ENCODE measurements around the gene MBD5.

MBD5 gene

DNA sequence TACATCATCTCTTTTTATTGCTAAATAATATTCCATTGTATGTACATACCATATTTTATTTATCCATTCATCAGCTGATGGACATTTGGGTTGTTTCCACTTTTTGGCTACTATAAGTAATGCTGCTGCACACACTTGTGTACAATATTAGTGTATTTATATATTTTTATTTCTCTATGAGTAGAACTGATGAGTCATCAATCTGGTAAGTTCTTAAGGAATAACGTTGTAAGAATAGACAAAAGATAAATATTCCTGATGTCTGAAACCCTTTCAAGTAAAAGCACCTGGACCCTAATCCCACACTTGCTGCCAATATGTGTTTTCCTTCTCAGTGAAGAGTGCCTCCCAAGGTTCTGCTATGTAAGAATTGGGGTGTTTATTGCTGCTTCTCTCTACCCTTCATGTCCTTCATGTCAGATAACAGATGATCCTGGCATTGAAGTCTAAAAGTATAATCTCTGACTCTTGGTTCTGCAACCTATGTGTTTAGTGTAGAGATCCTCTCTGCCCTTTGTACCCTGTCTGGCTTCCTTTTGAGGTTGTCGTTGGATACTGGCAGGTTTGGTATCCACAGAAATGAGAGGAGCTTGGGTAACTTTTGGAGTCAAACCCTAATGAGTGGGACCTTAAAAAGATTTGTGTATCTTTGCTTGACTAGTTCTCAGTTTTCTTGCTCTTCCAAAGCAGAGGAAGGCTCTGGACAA lies 330.7 kb downstream of the MBD5 start:
- H3K4me1 ChIP-seq (ENCODE audit: control insufficient read depth, insufficient read depth, low read length) = no peaks in the 10 kb centered on the region
- H3K36me3 ChIP-seq (ENCODE audit: control insufficient read depth in 2 of 2, insufficient read depth in 2 of 2, low read length in 2 of 2) = no peaks in the 10 kb centered on the region
- H3K27me3 ChIP-seq (ENCODE audit: control insufficient read depth in 1 of 2, insufficient read depth in 2 of 2, low read length in 2 of 2) = no peaks in the 10 kb centered on the region

DNA sequence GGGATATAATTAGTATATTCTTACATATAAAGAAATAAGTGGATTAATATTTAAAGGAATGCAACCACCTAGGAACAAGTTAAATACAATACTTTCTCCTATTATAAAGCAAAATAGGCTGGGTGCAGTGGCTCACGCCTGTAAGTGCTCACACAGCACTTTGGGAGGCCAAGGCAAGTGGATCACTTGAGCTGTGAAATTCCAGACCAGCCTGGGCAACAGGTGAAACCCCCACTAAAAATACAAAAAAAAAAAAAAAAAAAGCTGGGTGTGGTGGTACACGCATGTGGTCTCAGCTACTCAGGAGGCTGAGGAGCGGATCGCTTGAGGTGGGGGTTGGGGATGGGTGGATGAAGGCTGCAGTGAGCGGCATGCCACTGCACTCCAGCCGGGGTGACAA lies 337.5 kb downstream of the MBD5 start:
- Histone ChIP-seq H3K4me1 (ENCODE audit: control insufficient read depth, insufficient read depth, low read length) (no peaks in the 10 kb centered on the region), H3K9me3 (ENCODE audit: control insufficient read depth in 2 of 2, low read length in 2 of 2) (no peaks in the 10 kb centered on the region), H3K9ac (ENCODE audit: low read length in 2 of 2) (no peak overlapping the region), H3K27ac (ENCODE audit: low read length) (no peak overlapping the region), H3K27me3 (ENCODE audit: control insufficient read depth in 1 of 2, insufficient read depth in 2 of 2, low read length in 2 of 2) (no peaks in the 10 kb centered on the region), H3K4me3 (ENCODE audit: low read length in 2 of 2) (no peak overlapping the region), H3K36me3 (ENCODE audit: control insufficient read depth in 2 of 2, insufficient read depth in 2 of 2, low read length in 2 of 2) (no peaks in the 10 kb centered on the region)

More for the DNA sequence above, 330.7 kb downstream of the MBD5 start:
- no peaks in the 10 kb centered on the region for H3K9me3 ChIP-seq (ENCODE audit: control insufficient read depth in 2 of 2, low read length in 2 of 2)
- H3K4me3 ChIP-seq (ENCODE audit: low read length in 2 of 2) = no peak overlapping the region
- H3K9ac ChIP-seq (ENCODE audit: low read length in 2 of 2) = no peak overlapping the region
- no peak overlapping the region for H3K27ac ChIP-seq (ENCODE audit: low read length)

DNA sequence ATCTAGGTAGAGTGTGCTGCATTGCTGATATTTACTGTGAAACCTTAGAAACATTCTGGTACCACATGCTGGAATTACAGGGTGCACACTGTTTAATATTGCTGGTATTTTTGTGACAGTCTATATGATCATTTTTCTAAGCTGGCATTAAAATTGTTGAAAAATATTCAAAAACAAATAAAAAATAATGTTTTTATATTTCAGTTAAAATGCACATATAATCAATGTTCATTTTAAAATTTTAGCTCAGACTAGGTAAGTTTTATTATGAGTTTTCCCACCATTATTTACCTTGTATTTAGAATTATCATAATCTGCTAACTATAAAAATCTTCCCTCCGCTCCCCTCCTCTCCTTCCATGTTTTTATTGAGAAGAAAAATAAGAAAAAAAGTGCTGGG lies 339.8 kb downstream of the MBD5 start:
- H3K36me3 ChIP-seq (ENCODE audit: control insufficient read depth in 2 of 2, insufficient read depth in 2 of 2, low read length in 2 of 2) = no peaks in the 10 kb centered on the region
- no peak overlapping the region for H3K4me3 ChIP-seq (ENCODE audit: low read length in 2 of 2)
- H3K9ac ChIP-seq (ENCODE audit: low read length in 2 of 2) = no peak overlapping the region
- H3K27ac ChIP-seq (ENCODE audit: low read length) = no peak overlapping the region
- H3K4me1 ChIP-seq (ENCODE audit: control insufficient read depth, insufficient read depth, low read length) = no peaks in the 10 kb centered on the region
- H3K27me3 ChIP-seq (ENCODE audit: control insufficient read depth in 1 of 2, insufficient read depth in 2 of 2, low read length in 2 of 2) = no peaks in the 10 kb centered on the region
- no peaks in the 10 kb centered on the region for H3K9me3 ChIP-seq (ENCODE audit: control insufficient read depth in 2 of 2, low read length in 2 of 2)

DNA sequence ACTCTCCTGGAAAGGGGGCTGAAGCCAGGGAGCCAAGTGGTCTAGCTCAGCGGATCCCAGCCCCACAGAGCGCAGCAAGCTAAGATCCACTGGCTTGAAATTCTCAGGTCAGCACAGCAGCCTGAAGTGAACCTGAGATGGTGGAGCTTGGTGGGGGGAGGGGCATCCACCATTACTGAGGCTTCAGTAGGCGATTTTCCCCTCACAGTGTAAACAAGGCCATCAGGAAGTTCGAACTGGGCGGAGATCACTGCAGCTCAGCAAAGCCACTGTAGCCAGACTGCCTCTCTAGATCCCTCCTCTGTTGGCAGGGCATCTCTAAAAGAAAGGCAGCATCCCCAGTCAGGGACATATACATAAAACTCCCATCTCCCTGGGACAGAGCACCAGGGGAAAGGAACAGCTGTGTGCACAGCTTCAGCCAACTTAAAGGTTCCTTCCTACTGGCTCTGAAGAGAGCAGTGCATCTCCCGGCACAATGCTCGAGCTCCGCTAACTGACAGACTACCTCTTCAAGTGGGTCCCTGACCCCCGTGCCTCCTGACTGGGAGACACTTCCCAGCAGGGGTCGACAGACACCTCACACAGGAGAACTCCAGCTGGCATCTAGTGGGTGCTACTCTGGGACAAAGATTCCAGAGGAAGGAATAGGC lies 341.4 kb downstream of the MBD5 start:
- Histone ChIP-seq H3K4me1 (ENCODE audit: control insufficient read depth, insufficient read depth, low read length) (no peaks in the 10 kb centered on the region), H3K27me3 (ENCODE audit: control insufficient read depth in 1 of 2, insufficient read depth in 2 of 2, low read length in 2 of 2) (no peaks in the 10 kb centered on the region), H3K9me3 (ENCODE audit: control insufficient read depth in 2 of 2, low read length in 2 of 2) (no peaks in the 10 kb centered on the region), H3K4me3 (ENCODE audit: low read length in 2 of 2) (no peak overlapping the region), H3K27ac (ENCODE audit: low read length) (no peak overlapping the region), H3K36me3 (ENCODE audit: control insufficient read depth in 2 of 2, insufficient read depth in 2 of 2, low read length in 2 of 2) (no peaks in the 10 kb centered on the region), H3K9ac (ENCODE audit: low read length in 2 of 2) (no peak overlapping the region)

DNA sequence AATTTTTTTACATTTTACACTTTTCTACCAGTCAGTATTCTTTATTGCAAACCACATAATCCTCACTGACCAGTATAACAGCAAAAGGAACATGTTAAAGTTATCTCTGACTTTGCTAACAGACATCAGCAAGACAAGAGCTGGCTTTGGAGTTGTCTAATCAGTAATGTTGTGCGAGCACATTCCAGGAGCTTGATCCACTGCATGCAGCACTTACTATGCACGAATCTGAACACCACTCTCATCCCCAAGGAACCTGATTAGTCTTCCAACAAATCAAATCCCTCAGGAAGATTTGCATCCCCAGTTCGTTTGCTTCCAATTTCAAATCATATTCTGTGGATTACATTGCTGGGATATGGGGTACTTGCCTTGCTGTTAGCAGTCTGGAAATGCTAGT lies 354.3 kb downstream of the MBD5 start:
- Histone ChIP-seq H3K27me3 (ENCODE audit: control insufficient read depth in 1 of 2, insufficient read depth in 2 of 2, low read length in 2 of 2) (no peaks in the 10 kb centered on the region), H3K27ac (ENCODE audit: low read length) (no peak overlapping the region), H3K9ac (ENCODE audit: low read length in 2 of 2) (no peak overlapping the region), H3K9me3 (ENCODE audit: control insufficient read depth in 2 of 2, low read length in 2 of 2) (no peaks in the 10 kb centered on the region), H3K36me3 (ENCODE audit: control insufficient read depth in 2 of 2, insufficient read depth in 2 of 2, low read length in 2 of 2) (no peaks in the 10 kb centered on the region), H3K4me3 (ENCODE audit: low read length in 2 of 2) (no peak overlapping the region), H3K4me1 (ENCODE audit: control insufficient read depth, insufficient read depth, low read length) (no peaks in the 10 kb centered on the region)

DNA sequence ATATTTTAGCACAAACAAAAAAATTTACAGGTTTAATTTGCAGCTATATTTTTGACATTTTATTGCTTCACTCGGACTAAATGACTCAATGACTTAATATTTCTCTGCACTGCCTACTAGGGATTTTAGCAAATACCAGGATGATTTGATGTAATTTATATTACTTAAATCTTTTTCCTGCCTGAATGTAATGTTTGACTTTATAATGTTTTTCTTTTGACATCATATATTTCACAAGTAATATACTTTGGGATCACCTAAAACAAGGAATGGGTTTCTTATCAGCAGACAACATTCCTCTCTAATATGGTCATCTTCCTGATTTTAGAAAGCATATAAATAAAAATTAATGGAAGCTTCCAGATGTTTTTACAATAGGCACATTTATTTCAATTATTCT lies 370.4 kb downstream of the MBD5 start:
- Histone ChIP-seq H3K4me3 (ENCODE audit: low read length in 2 of 2) (no peak overlapping the region), H3K9me3 (ENCODE audit: control insufficient read depth in 2 of 2, low read length in 2 of 2) (no peaks in the 10 kb centered on the region), H3K27ac (ENCODE audit: low read length) (no peak overlapping the region), H3K9ac (ENCODE audit: low read length in 2 of 2) (no peak overlapping the region), H3K4me1 (ENCODE audit: control insufficient read depth, insufficient read depth, low read length) (no peaks in the 10 kb centered on the region), H3K27me3 (ENCODE audit: control insufficient read depth in 1 of 2, insufficient read depth in 2 of 2, low read length in 2 of 2) (no peaks in the 10 kb centered on the region), H3K36me3 (ENCODE audit: control insufficient read depth in 2 of 2, insufficient read depth in 2 of 2, low read length in 2 of 2) (no peaks in the 10 kb centered on the region)

DNA sequence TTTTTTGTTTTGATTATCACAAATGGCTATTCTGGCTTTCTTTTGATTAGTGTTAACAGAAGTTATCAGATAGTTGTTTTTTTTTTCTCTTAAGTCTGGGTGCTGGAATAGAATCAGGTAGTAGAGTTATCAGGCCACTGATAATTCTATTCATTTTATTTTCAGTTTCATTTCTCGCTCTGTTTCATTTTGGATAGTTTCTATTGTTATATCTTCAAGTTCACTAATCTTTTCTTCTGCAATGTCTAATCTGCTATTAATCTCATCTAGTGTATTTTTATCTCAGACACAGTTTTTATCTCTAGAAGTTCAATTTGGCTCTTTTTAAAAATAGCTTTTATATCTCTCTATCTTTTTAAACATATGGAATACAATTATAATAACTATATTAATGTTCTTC lies 381.9 kb downstream of the MBD5 start:
- Histone ChIP-seq H3K9me3 (ENCODE audit: control insufficient read depth in 2 of 2, low read length in 2 of 2) (no peaks in the 10 kb centered on the region), H3K36me3 (ENCODE audit: control insufficient read depth in 2 of 2, insufficient read depth in 2 of 2, low read length in 2 of 2) (no peaks in the 10 kb centered on the region), H3K4me3 (ENCODE audit: low read length in 2 of 2) (no peak overlapping the region), H3K27ac (ENCODE audit: low read length) (no peak overlapping the region), H3K27me3 (ENCODE audit: control insufficient read depth in 1 of 2, insufficient read depth in 2 of 2, low read length in 2 of 2) (no peaks in the 10 kb centered on the region), H3K4me1 (ENCODE audit: control insufficient read depth, insufficient read depth, low read length) (no peaks in the 10 kb centered on the region), H3K9ac (ENCODE audit: low read length in 2 of 2) (no peak overlapping the region)

DNA sequence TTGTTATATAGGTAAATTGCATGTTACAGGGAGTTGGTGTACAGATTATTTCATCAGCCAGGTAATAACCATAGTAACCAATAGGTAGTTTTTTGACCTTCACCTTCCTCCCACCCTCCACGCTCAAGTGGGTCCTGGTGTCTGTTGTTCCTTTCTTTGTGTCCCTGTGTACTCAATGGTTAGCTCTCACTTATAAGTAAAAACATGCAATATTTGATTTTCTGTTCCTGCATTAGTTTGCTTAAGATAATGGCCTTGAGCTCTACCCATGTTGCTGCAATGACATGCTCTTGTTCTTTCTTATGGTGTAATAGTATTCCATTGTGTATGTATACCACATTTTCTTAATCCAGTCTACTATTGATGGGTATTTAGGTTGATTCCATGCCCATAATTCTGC lies 390.0 kb downstream of the MBD5 start:
- no peak overlapping the region for H3K4me3 ChIP-seq (ENCODE audit: low read length in 2 of 2)
- no peaks in the 10 kb centered on the region for H3K36me3 ChIP-seq (ENCODE audit: control insufficient read depth in 2 of 2, insufficient read depth in 2 of 2, low read length in 2 of 2)
- H3K9ac ChIP-seq (ENCODE audit: low read length in 2 of 2) = no peak overlapping the region
- H3K9me3 ChIP-seq (ENCODE audit: control insufficient read depth in 2 of 2, low read length in 2 of 2) = no peaks in the 10 kb centered on the region
- no peaks in the 10 kb centered on the region for H3K4me1 ChIP-seq (ENCODE audit: control insufficient read depth, insufficient read depth, low read length)
- H3K27ac ChIP-seq (ENCODE audit: low read length) = no peak overlapping the region
- H3K27me3 ChIP-seq (ENCODE audit: control insufficient read depth in 1 of 2, insufficient read depth in 2 of 2, low read length in 2 of 2) = no peaks in the 10 kb centered on the region

DNA sequence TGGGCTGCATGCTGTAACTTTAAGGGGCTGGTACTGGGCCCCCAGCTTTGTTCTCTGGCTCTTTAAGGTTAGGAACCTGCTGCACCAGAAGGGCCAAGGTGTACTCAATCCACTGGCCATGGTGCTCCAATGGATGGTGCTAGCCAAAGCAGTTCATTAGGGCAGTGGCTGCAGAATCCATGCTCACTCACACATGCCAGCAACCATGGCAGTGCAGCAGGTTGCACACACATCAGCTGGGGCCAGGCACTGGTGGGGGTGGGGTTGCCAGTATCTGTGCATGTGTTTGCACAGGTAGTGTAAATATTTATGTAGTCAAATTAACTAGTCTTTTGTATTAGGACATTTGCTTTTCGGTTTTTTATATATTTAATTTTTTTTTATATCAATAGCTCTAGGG lies 395.4 kb downstream of the MBD5 start:
- H3K36me3 ChIP-seq (ENCODE audit: control insufficient read depth in 2 of 2, insufficient read depth in 2 of 2, low read length in 2 of 2) = no peaks in the 10 kb centered on the region
- H3K27ac ChIP-seq (ENCODE audit: low read length) = no peak overlapping the region
- H3K4me1 ChIP-seq (ENCODE audit: control insufficient read depth, insufficient read depth, low read length) = no peaks in the 10 kb centered on the region
- H3K9me3 ChIP-seq (ENCODE audit: control insufficient read depth in 2 of 2, low read length in 2 of 2) = no peaks in the 10 kb centered on the region
- no peaks in the 10 kb centered on the region for H3K27me3 ChIP-seq (ENCODE audit: control insufficient read depth in 1 of 2, insufficient read depth in 2 of 2, low read length in 2 of 2)
- no peak overlapping the region for H3K9ac ChIP-seq (ENCODE audit: low read length in 2 of 2)
- no peak overlapping the region for H3K4me3 ChIP-seq (ENCODE audit: low read length in 2 of 2)

DNA sequence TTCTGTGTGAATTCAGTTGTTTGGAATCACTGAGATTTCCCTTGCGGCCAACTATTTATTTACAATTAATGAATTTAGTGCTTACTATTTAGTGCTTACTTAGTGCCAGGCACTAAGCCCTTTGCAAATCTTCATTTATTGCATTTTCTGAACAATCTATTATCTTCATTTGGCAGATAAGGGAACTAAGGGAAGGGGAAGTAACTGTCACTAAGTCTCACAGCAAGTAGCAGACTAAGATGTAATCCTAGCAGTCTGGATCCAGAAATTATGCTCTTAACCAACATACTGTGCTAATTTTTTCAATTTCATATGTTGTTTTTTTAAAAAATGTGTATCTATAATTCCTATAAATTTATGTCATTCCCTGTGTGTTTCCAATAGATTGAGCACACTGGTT lies 409.2 kb downstream of the MBD5 start:
- Histone ChIP-seq H3K27me3 (ENCODE audit: control insufficient read depth in 1 of 2, insufficient read depth in 2 of 2, low read length in 2 of 2) (no peaks in the 10 kb centered on the region), H3K36me3 (ENCODE audit: control insufficient read depth in 2 of 2, insufficient read depth in 2 of 2, low read length in 2 of 2) (no peaks in the 10 kb centered on the region)

DNA sequence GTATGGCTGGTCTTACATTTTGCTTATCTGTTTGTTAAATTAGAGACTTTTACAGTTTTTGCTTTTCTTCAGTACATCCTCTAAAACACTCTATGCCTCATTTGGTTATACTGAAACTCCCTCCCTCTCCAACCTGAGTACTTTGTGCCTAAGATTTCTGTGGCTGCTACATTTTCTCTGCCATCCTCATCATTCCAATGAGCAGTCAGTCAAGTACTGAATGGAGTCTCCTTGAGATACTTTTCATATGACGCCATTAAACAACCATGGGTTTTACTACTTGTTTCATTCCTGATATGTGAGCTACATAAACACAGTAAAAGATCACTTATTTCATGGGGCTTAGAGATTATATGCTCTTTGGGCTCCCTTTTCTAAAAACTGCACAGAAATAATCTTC lies 427.0 kb downstream of the MBD5 start:
- H3K4me3 ChIP-seq (ENCODE audit: low read length in 2 of 2) = no peak overlapping the region
- no peaks in the 10 kb centered on the region for H3K27me3 ChIP-seq (ENCODE audit: control insufficient read depth in 1 of 2, insufficient read depth in 2 of 2, low read length in 2 of 2)
- H3K9me3 ChIP-seq (ENCODE audit: control insufficient read depth in 2 of 2, low read length in 2 of 2) = no peaks in the 10 kb centered on the region
- no peak overlapping the region for H3K27ac ChIP-seq (ENCODE audit: low read length)
- no peaks in the 10 kb centered on the region for H3K36me3 ChIP-seq (ENCODE audit: control insufficient read depth in 2 of 2, insufficient read depth in 2 of 2, low read length in 2 of 2)
- no peak overlapping the region for H3K9ac ChIP-seq (ENCODE audit: low read length in 2 of 2)
- H3K4me1 ChIP-seq (ENCODE audit: control insufficient read depth, insufficient read depth, low read length) = no peaks in the 10 kb centered on the region

More for the DNA sequence above, 409.2 kb downstream of the MBD5 start:
- Histone ChIP-seq H3K9ac (ENCODE audit: low read length in 2 of 2) (no peak overlapping the region), H3K4me3 (ENCODE audit: low read length in 2 of 2) (no peak overlapping the region), H3K9me3 (ENCODE audit: control insufficient read depth in 2 of 2, low read length in 2 of 2) (peaks cover 0 to 3% of the 10 kb centered on the region in 2 donors), H3K4me1 (ENCODE audit: control insufficient read depth, insufficient read depth, low read length) (no peaks in the 10 kb centered on the region), H3K27ac (ENCODE audit: low read length) (no peak overlapping the region)
